Uterus (tissue), 4 donors: Measurements from ENCODE around the gene TNPO2. TPM values are rescaled to one million over a fixed set of nuclear protein-coding genes. Genes with fewer than 3 reads are reported as not detected.
A peak's percentile ranks its signal among the peaks of the same experiment; 100 is the strongest.
"Not testable (repeated sequence)": the region's sequence is repeated elsewhere in the genome, so short reads cannot be mapped to it uniquely, and the experiment has no call there.

Experiments
- DNase-seq, 2 donors: peaks; one replicate each; pipeline ENCODE4 v3.0.0-alpha.2; 2019 to 2020
- H3K27ac ChIP-seq, 2 donors: fragments of 200-600 bp; sonication (generic); 1 replicate in 1 of 2; 2 replicates in 1 of 2; pipeline ENCODE4 v1.5.1; 2016 to 2018
- H3K27me3 ChIP-seq, 2 donors: fragments of 200-600 bp; sonication (generic); one replicate each; pipeline ENCODE4 v1.5.1; 2018 to 2019; ENCODE audit warnings: control low read depth in 1 of 2
- H3K36me3 ChIP-seq, 2 donors: fragments of 200-600 bp; sonication (generic); one replicate each; pipeline ENCODE4 v1.5.1; 2019; ENCODE audit warnings: control low read depth in 1 of 2
- H3K4me1 ChIP-seq, 2 donors: fragments of 200-600 bp; sonication (generic); one replicate each; pipeline ENCODE4 v1.5.1; 2018 to 2019; ENCODE audit warnings: control low read depth in 1 of 2
- H3K4me3 ChIP-seq, 2 donors: fragments of 200-600 bp; sonication (generic); 1 replicate in 1 of 2; 2 replicates in 1 of 2; pipeline ENCODE4 v1.5.1; 2018 to 2019; ENCODE audit warnings: mild to moderate bottlenecking in 1 of 2
- H3K9me3 ChIP-seq, 2 donors: fragments of 200-600 bp; sonication (generic); one replicate each; pipeline ENCODE4 v1.5.1; 2019; ENCODE audit warnings: control low read depth in 1 of 2
- POLR2A ChIP-seq, 2 donors: fragments of 450-650 bp; IDR thresholded peaks; one replicate each; pipeline ENCODE4 v1.6.1; 2016; ENCODE audit warnings: antibody characterized with exemption in 2 of 2, mild to moderate bottlenecking in 1 of 2, moderate library complexity in 1 of 2
- intact Hi-C: fragments of 100-400 bp; cut with DNase I; formaldehyde crosslinking; loops from one replicate; pipeline ENCODE4 v1.15.1; 2023; ENCODE audit warnings: low total_unique reads
- total RNA-seq, 4 donors: library from RNA; depleted of rRNA in 3 of 4; stranded (reverse); fragments of >200 nt in 3 of 4; gene quantifications; one replicate each; pipeline versions ENCODE4 v1.1.0 to v1.2.4, GENCODE V29; 2014 to 2023
- TF ChIP-seq, protein P1 (sequence below), 4 experiments: fragments of 200-600 bp in 2 of 4; fragments of 450-650 bp in 2 of 4; sonication (generic) in 2 of 4; IDR thresholded peaks; one replicate each; pipeline ENCODE4 v1.5.1; 2016 to 2019; ENCODE audit warnings: antibody characterized with exemption in 4 of 4, mild to moderate bottlenecking in 2 of 4, moderate library complexity in 1 of 4
- donor health status: DM: yes; HTN: yes; CAD: no.

Gene TNPO2
- total RNA-seq, 4 donors from 2014 or later = 29.7 to 92.9 (median 71.2) TPM

DNA sequence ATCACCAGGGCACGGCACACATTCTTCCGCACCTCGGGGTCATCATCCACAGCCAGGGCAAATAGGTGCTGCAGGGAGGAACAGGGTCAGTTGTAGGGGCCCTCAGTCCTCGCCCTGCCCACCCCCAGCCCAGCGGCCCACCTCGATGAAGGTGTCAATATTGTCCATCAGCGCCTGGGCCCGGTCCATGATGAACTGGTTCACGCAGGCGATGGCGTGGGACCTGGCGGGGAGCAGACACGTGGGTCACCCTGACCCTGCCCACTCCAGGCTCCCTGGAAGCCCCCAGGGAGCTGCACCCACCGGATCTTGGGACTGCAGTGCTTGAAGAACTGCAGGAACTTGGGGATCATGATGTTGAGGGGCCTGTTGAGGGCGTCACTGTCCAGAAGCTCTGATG lies 8.6 kb downstream of the TNPO2 start:
- H3K27me3 ChIP-seq = no peaks in the 10 kb centered on the region
- no peaks in the 10 kb centered on the region for H3K9me3 ChIP-seq
- no peak for DNase-seq
- no peak overlapping the region for H3K4me3 ChIP-seq
- peaks cover 0 to 1% of the 10 kb centered on the region in 2 donors for H3K4me1 ChIP-seq
- TF ChIP-seq, protein P1, sequence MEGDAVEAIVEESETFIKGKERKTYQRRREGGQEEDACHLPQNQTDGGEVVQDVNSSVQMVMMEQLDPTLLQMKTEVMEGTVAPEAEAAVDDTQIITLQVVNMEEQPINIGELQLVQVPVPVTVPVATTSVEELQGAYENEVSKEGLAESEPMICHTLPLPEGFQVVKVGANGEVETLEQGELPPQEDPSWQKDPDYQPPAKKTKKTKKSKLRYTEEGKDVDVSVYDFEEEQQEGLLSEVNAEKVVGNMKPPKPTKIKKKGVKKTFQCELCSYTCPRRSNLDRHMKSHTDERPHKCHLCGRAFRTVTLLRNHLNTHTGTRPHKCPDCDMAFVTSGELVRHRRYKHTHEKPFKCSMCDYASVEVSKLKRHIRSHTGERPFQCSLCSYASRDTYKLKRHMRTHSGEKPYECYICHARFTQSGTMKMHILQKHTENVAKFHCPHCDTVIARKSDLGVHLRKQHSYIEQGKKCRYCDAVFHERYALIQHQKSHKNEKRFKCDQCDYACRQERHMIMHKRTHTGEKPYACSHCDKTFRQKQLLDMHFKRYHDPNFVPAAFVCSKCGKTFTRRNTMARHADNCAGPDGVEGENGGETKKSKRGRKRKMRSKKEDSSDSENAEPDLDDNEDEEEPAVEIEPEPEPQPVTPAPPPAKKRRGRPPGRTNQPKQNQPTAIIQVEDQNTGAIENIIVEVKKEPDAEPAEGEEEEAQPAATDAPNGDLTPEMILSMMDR (IDR thresholded peaks at IDR 0.05) = no peak
- TF ChIP-seq POLR2A (IDR thresholded peaks at IDR 0.05) = no peak
- intact Hi-C loops = no loop called here
- no peak overlapping the region for H3K27ac ChIP-seq
- no peaks in the 10 kb centered on the region for H3K36me3 ChIP-seq

DNA sequence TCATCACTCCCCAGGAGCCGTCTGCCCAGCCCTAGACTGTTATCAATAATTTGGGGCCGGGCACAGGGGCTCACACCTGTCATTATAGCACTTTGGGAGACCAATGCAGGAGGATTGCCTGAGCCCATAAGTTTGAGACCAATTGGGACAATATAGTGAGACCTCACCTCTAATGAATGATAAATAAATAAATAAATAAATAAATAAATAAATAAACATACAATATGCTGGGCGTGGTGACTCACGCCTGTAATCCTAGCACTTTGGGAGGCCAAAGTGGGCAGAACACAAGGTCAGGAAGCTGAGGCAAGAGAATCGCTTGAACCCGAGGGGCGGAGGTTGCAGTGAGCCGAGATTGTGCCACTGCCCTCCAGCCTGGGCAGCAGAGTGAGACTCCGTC lies 10.4 kb downstream of the TNPO2 start:
- H3K36me3 ChIP-seq, H3K4me3 ChIP-seq, H3K9me3 ChIP-seq, H3K27me3 ChIP-seq, H3K4me1 ChIP-seq, H3K27ac ChIP-seq, DNase-seq, intact Hi-C loops: not testable (repeated sequence)

DNA sequence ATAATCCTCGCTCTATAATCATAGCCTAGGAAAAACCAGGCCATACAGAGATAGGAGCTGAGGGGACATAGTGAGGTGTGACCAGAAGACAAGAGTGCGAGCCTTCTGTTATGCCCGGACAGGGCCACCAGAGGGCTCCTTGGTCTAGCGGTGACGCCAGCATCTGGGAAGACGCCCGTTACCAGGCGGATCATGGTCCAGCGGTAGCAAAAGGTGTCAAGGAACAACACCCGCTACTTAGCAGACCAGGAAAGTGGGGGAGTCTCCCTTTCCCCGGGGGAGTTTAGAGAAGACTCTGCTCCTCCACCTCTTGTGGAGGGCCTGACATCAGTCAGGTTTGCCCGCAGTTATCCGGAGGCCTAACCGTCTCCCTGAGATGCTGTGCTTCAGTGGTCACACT lies 11.7 kb downstream of the TNPO2 start:
- H3K4me3 ChIP-seq, intact Hi-C loops, H3K9me3 ChIP-seq, H3K27me3 ChIP-seq, H3K36me3 ChIP-seq, DNase-seq, H3K4me1 ChIP-seq, H3K27ac ChIP-seq: not testable (repeated sequence)
- TF ChIP-seq, protein P1 (IDR thresholded peaks at IDR 0.05) = peak in 2 of 4 experiments; percentile 18 to 28

DNA sequence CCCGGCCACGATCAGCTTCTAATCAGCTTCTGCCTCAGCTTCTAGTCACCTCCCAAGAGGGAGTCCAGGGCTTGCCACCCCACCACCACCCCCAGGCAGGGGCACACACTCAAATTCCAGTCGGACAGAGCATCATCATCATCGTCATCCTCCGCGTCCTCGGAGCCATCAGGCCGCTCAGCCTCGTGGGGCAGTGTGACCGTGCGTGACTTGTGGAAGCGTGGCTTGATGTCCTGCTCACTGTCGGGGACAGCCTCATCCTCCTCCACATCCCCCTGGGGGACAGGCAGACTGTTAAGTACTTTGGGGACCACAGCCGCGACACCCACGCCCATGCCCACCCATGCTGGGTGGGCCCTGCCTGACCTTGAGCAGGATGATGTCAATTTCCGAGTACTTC lies 12.5 kb downstream of the TNPO2 start:
- Histone ChIP-seq H3K4me3 (no peak overlapping the region), H3K36me3 (no peaks in the 10 kb centered on the region), H3K9me3 (no peaks in the 10 kb centered on the region), H3K27me3 (no peaks in the 10 kb centered on the region), H3K4me1 (no peaks in the 10 kb centered on the region), H3K27ac (no peak overlapping the region)
- no peak for TF ChIP-seq POLR2A (IDR thresholded peaks at IDR 0.05)
- TF ChIP-seq, protein P1 (IDR thresholded peaks at IDR 0.05) = no peak
- intact Hi-C loops = no loop called here
- DNase-seq = no peak

DNA sequence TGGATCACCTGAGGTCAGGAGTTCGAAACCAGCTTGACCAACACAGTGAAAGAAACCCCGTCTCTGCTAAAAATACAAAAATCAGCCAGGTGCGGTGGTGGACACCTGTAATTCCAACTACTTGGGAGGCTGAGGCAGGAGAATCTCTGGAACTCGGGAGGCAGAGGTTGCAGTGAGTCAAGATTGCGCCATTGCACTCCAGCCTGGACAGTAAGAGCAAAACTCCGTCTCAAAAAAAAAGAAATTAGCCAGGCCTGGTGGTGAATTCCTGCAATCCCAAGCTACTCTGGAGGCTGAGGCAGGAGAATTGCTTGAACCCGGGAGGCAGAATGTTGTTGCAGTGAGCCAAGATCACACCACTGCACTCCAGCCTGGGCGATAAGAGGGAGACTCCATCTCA lies 15.1 kb downstream of the TNPO2 start:
- Histone ChIP-seq H3K4me1 (no peaks in the 10 kb centered on the region), H3K27ac (no peak overlapping the region), H3K27me3 (no peaks in the 10 kb centered on the region), H3K36me3 (no peaks in the 10 kb centered on the region), H3K9me3 (no peaks in the 10 kb centered on the region), H3K4me3 (no peak overlapping the region)
- intact Hi-C loops = no loop called here
- DNase-seq = no peak
- TF ChIP-seq, protein P1 (IDR thresholded peaks at IDR 0.05) = no peak
- no peak for TF ChIP-seq POLR2A (IDR thresholded peaks at IDR 0.05)

DNA sequence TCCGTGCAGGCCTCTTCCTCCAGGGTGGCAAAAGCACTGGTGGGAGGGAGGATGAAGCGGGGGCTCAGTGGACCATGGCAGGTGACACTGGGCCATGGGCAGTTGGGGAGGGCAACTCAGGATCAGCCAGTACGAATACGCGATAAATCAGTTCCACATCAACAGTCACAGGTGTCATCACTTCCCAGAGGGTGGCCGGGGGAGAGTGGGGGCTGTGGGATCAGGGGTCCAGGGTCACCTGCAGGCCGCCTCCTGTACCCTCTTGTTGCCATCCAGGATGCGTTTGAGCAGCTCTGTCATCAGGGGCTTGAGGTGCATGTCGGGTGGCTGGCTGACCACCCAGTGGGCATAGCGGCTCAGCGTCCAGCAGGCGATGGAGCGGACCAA lies 17.4 kb downstream of the TNPO2 start:
- no peak for DNase-seq
- Histone ChIP-seq H3K36me3 (no peaks in the 10 kb centered on the region), H3K4me1 (no peaks in the 10 kb centered on the region), H3K27me3 (no peaks in the 10 kb centered on the region), H3K27ac (no peak overlapping the region), H3K4me3 (no peak overlapping the region), H3K9me3 (no peaks in the 10 kb centered on the region)
- intact Hi-C loops = no loop called here
- no peak for TF ChIP-seq POLR2A (IDR thresholded peaks at IDR 0.05)
- TF ChIP-seq, protein P1 (IDR thresholded peaks at IDR 0.05) = no peak
